GM12878 (cell line): ENCODE results near the gene UQCC2.

ENCODE experiments used
- ATF3 ChIP-seq: IDR thresholded peaks from 2 replicates; pipeline ENCODE4 v1.6.1; 2011; ENCODE audit warnings: low read depth, mild to moderate bottlenecking, low read length, moderate library complexity, borderline replicate concordance; ENCODE audit errors: extremely low read depth
- CREB1 ChIP-seq: IDR thresholded peaks from 2 replicates; pipeline ENCODE4 v1.6.1; 2012; ENCODE audit warnings: low read depth, mild to moderate bottlenecking, inconsistent platforms
- CTCF ChIP-seq, 3 experiments: IDR thresholded peaks in 2 of 3; conservative IDR thresholded peaks in 1 of 3; 2 replicates each; pipeline ENCODE4 v1.5.1; 2011; ENCODE audit warnings: low read depth in 3 of 3, low read length in 3 of 3, mild to moderate bottlenecking in 3 of 3, control low read depth in 2 of 3, moderate library complexity in 2 of 3, inconsistent platforms in 1 of 3, mixed read lengths in 1 of 3; ENCODE audit not compliant: control insufficient read depth in 2 of 3, insufficient read depth in 1 of 3; ENCODE audit errors: extremely low read depth in 1 of 3
- EZH2 ChIP-seq: IDR thresholded peaks from 2 replicates; pipeline ENCODE4 v1.6.1; 2012; ENCODE audit warnings: low read depth, mild to moderate bottlenecking, control low read depth, inconsistent platforms, low read length, borderline replicate concordance; ENCODE audit not compliant: control insufficient read depth
- MAX ChIP-seq: IDR thresholded peaks from 2 replicates; pipeline ENCODE4 v1.6.1; 2012; ENCODE audit warnings: low read depth, low read length, improper control_type of control experiment
- MXI1 ChIP-seq: fragments of 150-350 bp; IDR thresholded peaks from 2 replicates; pipeline ENCODE4 v1.6.1; 2011; ENCODE audit warnings: low read depth, mild to moderate bottlenecking, inconsistent platforms, low read length, improper control_type of control experiment
- NFYB ChIP-seq: IDR thresholded peaks from 2 replicates; pipeline ENCODE4 v1.6.1; 2011; ENCODE audit warnings: low read depth, mild to moderate bottlenecking, low read length, improper control_type of control experiment, moderate library complexity; ENCODE audit not compliant: insufficient read depth
- POLR2A ChIP-seq: IDR thresholded peaks from 2 replicates; pipeline ENCODE4 v1.6.1; 2011; ENCODE audit warnings: low read depth, mild to moderate bottlenecking, low read length
- RB1 ChIP-seq: fragments of 450-650 bp; formaldehyde crosslinking; IDR thresholded peaks from 2 replicates; pipeline ENCODE4 v1.6.1; 2017; ENCODE audit warnings: mild to moderate bottlenecking, borderline replicate concordance
- REST ChIP-seq: IDR thresholded peaks from 2 replicates; pipeline ENCODE4 v1.6.1; 2012; ENCODE audit warnings: mild to moderate bottlenecking, low read depth, low read length
- TARDBP ChIP-seq: IDR thresholded peaks from 2 replicates; pipeline ENCODE4 v1.6.1; 2016; ENCODE audit warnings: borderline replicate concordance
- ZBED1 ChIP-seq: IDR thresholded peaks from 2 replicates; pipeline ENCODE4 v1.6.1; 2016; ENCODE audit warnings: borderline replicate concordance
- ZBTB33 ChIP-seq: fragments of 450-650 bp; IDR thresholded peaks from 2 replicates; pipeline ENCODE4 v1.6.1; 2017; ENCODE audit warnings: mild to moderate bottlenecking
- ZNF24 ChIP-seq: fragments of 450-650 bp; IDR thresholded peaks from 2 replicates; pipeline ENCODE4 v1.6.1; 2017; ENCODE audit warnings: antibody characterized with exemption, mild to moderate bottlenecking

GRCh38 chr6:33705268-33705885, 6.1 kb downstream of the UQCC2 start:
- no peak for TF ChIP-seq CREB1
- no peak for TF ChIP-seq POLR2A
- no peak for TF ChIP-seq ZBED1
- TF ChIP-seq NFYB, result no peak
- no peak for TF ChIP-seq ZBTB33
- TF ChIP-seq CTCF (IDR thresholded peaks at IDR 0.05 in 2 of 3, conservative IDR thresholded peaks at IDR 0.05 in 1 of 3; ENCODE audit: control insufficient read depth in 2 of 3, extremely low read depth in 1 of 3, insufficient read depth in 1 of 3, low read depth in 3 of 3, low read length in 3 of 3), result no peak
- TF ChIP-seq ZNF24, result no peak
- no peak for TF ChIP-seq ATF3
- TF ChIP-seq RB1, result no peak
- TF ChIP-seq REST, result no peak
- TF ChIP-seq TARDBP, result no peak
- no peak for TF ChIP-seq MXI1
- TF ChIP-seq MAX, result no peak
- TF ChIP-seq EZH2, result no peak
